Activated CD8-positive, alpha-beta memory T cell treated with anti-CD3 and anti-CD28 coated beads, Interleukin-2, amount 10 ng/mL, durations not matched to agents 7 days and 5 days (primary cell): ENCODE data around the gene TRIM45. TPM values are rescaled to one million over a fixed set of nuclear protein-coding genes. Genes with fewer than 3 reads are reported as not detected.

Experiments used
- ATAC-seq: fragments of 150-1000 bp; cut with Tn5 transposase; one replicate; pipeline ENCODE4 v1.10.0; 2021; ENCODE audit warnings: moderate library complexity
- CTCF ChIA-PET: fragments of 350-600 bp; sonication (Branson Sonifier 250); formaldehyde crosslinking; loops from one replicate; lab custom pipeline; 2021; ENCODE audit warnings: antibody characterized with exemption; lab: Charles Lee
- DNase-seq: peaks from one replicate; pipeline ENCODE4 v3.0.0-alpha.2; 2020
- H3K27ac Mint-ChIP-seq: one replicate; pipeline ENCODE4 v1.8.0; 2021; ENCODE audit warnings: mild to moderate bottlenecking, mixed read lengths
- H3K27me3 Mint-ChIP-seq: one replicate; pipeline ENCODE4 v1.8.0; 2021; ENCODE audit warnings: mixed read lengths
- H3K36me3 Mint-ChIP-seq: one replicate; pipeline ENCODE4 v1.8.0; 2021; ENCODE audit warnings: mild to moderate bottlenecking, mixed read lengths
- H3K4me1 Mint-ChIP-seq: one replicate; pipeline ENCODE4 v1.8.0; 2021; ENCODE audit warnings: mixed read lengths
- H3K4me3 Mint-ChIP-seq: one replicate; pipeline ENCODE4 v1.8.0; 2021; ENCODE audit warnings: mild to moderate bottlenecking, moderate library complexity, mixed read lengths
- H3K9me3 Mint-ChIP-seq: one replicate; pipeline ENCODE4 v1.8.0; 2022; ENCODE audit warnings: low read depth, mixed read lengths
- total RNA-seq, 2 experiments: library from RNA; stranded (reverse); gene quantifications; one replicate each; pipeline ENCODE4 v1.2.3, GENCODE V29; 2021

The TRIM45 gene
- total RNA-seq, 2 experiments from 2014 or later = 0.26 to 0.75 TPM

DNA sequence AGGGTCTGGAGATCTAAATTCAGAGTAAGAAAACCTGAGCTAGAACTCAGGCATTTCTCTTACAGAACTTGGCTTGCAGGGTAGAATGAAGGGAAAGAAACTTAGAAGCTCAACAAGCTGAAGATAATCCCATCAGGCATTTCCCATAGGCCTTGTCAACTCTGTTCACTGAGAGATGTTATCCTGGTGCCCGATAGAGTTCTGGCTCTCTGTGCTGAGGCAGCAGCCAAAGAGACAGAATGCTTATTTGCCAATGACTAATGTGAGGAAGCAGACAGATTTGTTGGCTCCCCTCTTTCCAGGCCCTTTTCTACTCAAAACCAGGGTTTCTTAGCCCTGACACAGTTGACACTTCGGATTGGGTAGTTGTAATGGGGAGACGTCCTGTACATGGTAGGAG, 22.3 kb upstream of the TRIM45 start:
- ATAC-seq (no peak), DNase-seq (no peak)
- Mint-ChIP-seq H3K27me3 (peaks cover 17% of the 10 kb centered on the region), H3K4me3 (no peak overlapping the region), H3K36me3 (no peaks in the 10 kb centered on the region), H3K4me1 (no peaks in the 10 kb centered on the region), H3K9me3 (no peaks in the 10 kb centered on the region), H3K27ac (no peak overlapping the region)
- CTCF ChIA-PET = no interaction called here

DNA sequence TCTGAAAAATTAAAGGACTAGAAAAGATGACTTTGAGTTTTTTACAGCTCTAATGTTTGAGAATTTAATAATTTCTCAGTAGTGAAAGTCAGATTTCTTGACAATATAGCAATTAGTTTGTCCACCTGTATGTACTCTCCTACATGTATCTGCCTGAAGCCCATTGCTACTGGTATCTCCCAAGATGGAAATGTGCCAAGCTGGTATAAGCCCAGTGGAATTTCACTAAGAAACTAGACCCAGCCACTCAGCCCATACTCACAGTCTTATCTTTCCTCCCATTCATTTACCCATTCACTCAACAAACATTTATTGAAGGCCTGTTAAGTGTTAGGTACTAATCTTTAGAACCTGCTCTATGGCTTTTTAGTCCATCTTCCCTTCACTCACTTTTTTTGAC, 21.6 kb upstream of the TRIM45 start:
- Mint-ChIP-seq H3K9me3 (no peaks in the 10 kb centered on the region), H3K27me3 (peaks cover 10% of the 10 kb centered on the region), H3K36me3 (no peaks in the 10 kb centered on the region), H3K4me1 (no peaks in the 10 kb centered on the region), H3K27ac (no peak overlapping the region), H3K4me3 (no peak overlapping the region)
- CTCF ChIA-PET = no interaction called here
- DNase-seq = no peak
- no peak for ATAC-seq

DNA sequence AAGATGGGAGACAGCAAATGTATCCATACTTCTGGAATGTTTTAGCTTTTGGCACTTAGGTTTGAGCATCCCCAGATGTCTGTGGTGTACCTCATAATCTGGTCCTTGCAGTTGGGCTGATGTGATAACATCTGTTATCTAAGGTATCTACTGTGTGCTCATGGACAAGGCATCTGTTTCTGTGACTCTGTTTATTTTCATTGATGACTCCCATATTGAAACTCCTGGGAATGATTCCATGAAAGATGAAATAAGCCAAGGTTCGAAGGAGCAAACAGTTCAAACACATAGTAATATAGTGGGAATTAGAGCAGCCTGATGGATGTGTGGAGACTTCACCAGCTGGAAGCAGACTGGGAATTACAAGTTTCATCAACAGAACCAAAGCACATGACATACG, 20.7 kb upstream of the TRIM45 start:
- peaks cover 10% of the 10 kb centered on the region for H3K27me3 Mint-ChIP-seq
- H3K9me3 Mint-ChIP-seq = no peaks in the 10 kb centered on the region
- H3K27ac Mint-ChIP-seq = no peak overlapping the region
- H3K36me3 Mint-ChIP-seq = no peaks in the 10 kb centered on the region
- no peaks in the 10 kb centered on the region for H3K4me1 Mint-ChIP-seq
- H3K4me3 Mint-ChIP-seq = no peak overlapping the region
- CTCF ChIA-PET = no interaction called here
- no peak for DNase-seq
- no peak for ATAC-seq

DNA sequence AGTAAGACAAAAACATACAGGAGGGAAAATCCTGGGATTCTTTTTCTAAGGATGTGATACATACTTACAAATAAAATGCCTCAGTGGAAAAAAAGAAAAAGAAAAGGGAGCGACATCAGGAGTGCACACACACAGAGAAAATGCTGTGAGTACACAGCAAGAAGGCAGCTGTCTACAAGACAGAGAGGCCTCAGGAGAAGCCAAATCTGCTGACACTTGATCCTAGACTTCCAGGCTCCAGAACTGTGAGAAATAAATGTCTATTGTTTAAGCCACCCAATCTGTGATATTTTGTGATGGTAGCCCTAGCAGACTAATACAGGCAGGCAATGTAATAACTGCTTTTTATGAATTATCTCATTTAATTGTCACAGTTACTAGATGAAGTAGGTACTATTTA, 17.0 kb upstream of the TRIM45 start:
- ATAC-seq = no peak
- peaks cover 5% of the 10 kb centered on the region for H3K27me3 Mint-ChIP-seq

DNA sequence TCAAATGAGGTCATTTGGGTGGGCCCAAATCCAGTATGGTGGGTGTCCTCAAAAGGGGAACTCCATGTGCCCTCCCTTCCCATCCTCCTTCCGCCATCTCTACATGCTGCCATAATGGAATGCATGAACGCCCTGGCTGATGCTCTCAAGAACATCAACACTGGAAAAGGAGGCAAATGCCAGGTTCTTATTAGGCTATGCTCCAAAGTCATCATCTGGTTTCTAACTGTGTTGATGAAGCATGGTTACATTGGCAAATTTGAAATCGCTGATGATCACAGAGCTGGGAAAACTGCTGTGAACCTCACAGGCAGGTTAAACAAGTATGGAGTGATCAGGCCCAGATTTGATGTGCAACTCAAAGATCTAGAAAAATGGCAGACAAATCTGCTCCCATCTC, 16.6 kb upstream of the TRIM45 start:
- H3K9me3 Mint-ChIP-seq = no peaks in the 10 kb centered on the region
- H3K36me3 Mint-ChIP-seq = no peaks in the 10 kb centered on the region
- H3K4me3 Mint-ChIP-seq = no peak overlapping the region
- DNase-seq = no peak
- H3K27ac Mint-ChIP-seq = no peak overlapping the region
- H3K4me1 Mint-ChIP-seq = no peaks in the 10 kb centered on the region
- H3K27me3 Mint-ChIP-seq = peaks cover 8% of the 10 kb centered on the region
- ATAC-seq = no peak
- CTCF ChIA-PET = interaction anchor here (1.7 kb wide), 1 partner anchor 9 kb away, joined by 7 read pairs; no protein-coding TSS in a partner anchor

More for the DNA sequence above, 17.0 kb upstream of the TRIM45 start:
- Mint-ChIP-seq H3K4me3 (no peak overlapping the region), H3K27ac (no peak overlapping the region), H3K36me3 (no peaks in the 10 kb centered on the region), H3K4me1 (no peaks in the 10 kb centered on the region), H3K9me3 (no peaks in the 10 kb centered on the region)
- DNase-seq = no peak
- CTCF ChIA-PET = interaction anchor here (1.7 kb wide), 1 partner anchor 10 kb away, joined by 7 read pairs; no protein-coding TSS in a partner anchor

DNA sequence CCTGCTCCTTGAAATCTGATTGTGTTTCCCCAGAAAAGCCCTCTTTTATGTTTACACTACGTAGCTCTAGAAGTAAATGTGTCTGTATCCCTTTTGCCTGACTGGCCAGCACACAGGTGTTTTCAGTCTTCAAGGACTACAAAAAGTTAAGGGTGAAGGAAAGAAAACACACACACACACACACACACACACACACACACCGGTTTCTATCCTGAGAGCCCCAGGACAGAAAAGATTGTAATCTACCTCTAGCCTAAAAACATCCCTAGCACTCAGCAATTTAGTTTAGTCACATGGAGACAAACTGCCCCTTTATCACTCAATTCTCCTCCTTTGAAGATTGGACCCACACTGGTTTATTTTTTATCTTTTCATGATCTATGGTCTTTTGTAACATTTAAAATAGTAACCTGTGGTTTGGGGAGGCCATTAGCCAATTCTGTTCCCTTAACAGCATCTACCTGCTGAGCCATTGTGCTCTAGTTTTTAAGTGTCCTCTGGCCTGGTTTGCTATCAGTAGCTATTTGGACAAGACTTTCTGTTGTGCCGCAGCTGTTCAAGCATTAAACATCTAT, 15.8 kb upstream of the TRIM45 start:
- Mint-ChIP-seq H3K4me1 (no peaks in the 10 kb centered on the region), H3K27me3 (peaks cover 8% of the 10 kb centered on the region), H3K4me3 (no peak overlapping the region), H3K36me3 (no peaks in the 10 kb centered on the region), H3K9me3 (no peaks in the 10 kb centered on the region), H3K27ac (no peak overlapping the region)
- CTCF ChIA-PET = interaction anchor here (0.5 to 1.7 kb wide), 3 partner anchors 9 to 85 kb away, joined by 3 to 7 read pairs (median 3); no protein-coding TSS in a partner anchor
- DNase-seq (no peak), ATAC-seq (no peak)

DNA sequence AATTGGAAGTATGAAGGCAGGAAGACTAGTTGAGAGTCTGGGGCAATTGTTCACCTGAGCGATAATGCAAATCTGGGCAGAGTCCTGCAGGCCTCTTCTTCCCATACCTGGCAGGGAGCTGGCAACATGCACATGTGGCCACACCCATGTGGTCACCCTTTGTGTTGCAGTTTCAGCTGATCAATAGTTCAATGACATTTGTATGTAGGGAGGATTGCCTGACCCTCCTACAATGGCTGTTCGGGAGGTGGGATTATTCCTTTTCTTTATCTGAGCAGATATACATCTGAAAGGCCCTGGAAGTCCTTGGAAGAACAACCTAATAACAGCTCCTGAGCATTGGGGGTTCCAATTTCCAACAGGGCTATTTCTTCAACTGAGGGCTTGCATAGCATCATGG, 15.2 kb upstream of the TRIM45 start:
- Mint-ChIP-seq H3K36me3 (no peaks in the 10 kb centered on the region), H3K27ac (no peak overlapping the region), H3K4me3 (no peak overlapping the region), H3K4me1 (no peaks in the 10 kb centered on the region), H3K9me3 (no peaks in the 10 kb centered on the region), H3K27me3 (peaks cover 9% of the 10 kb centered on the region)
- CTCF ChIA-PET = interaction anchor here (0.5 to 0.8 kb wide), 2 partner anchors 14 to 84 kb away, joined by 3 read pairs; no protein-coding TSS in a partner anchor
- DNase-seq = no peak
- ATAC-seq = no peak

DNA sequence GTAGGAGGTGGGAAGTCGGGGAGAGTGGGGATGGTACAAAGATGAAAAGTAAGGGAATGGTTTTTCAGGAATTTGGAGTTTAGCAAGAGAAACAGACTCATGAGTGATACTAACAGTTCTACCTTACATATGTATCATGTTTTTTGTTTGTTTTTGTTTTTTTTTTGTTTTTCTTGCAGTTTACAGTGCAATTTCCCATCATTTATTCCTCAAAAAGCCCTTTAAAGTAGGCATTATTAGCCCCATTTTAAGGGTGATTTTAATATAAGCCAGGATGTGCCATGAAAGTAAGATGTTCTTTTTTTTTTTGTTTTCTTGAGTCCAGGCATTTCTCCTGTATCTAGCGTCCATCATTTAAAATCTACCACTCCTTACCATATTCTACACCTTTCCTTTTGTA, 13.8 kb upstream of the TRIM45 start:
- no peak overlapping the region for H3K27ac Mint-ChIP-seq
- ATAC-seq = no peak
- no peak for DNase-seq
- H3K36me3 Mint-ChIP-seq = no peaks in the 10 kb centered on the region
- H3K9me3 Mint-ChIP-seq = no peaks in the 10 kb centered on the region
- peaks cover 11% of the 10 kb centered on the region for H3K27me3 Mint-ChIP-seq
- CTCF ChIA-PET = no interaction called here
- H3K4me1 Mint-ChIP-seq = no peaks in the 10 kb centered on the region
- H3K4me3 Mint-ChIP-seq = no peak overlapping the region

DNA sequence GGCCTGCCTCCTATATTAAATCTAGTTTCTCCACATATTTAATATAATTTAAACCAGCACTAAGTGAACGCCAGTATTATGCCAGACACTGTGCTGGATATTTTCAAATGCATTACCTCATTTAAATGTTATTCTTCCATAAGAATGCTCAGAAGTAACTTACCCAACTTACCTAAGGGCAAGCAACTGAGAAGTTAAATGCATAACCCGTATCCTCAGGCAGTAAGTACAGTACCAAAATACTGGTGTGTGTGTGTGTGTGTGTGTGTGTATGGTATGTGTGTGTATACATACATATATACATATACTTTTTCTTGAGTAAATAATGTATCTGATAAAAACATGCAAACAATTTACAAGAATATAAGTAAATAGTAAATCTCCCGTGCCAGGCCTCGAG, 9.0 kb upstream of the TRIM45 start:
- Mint-ChIP-seq H3K36me3 (no peaks in the 10 kb centered on the region), H3K27ac (no peak overlapping the region), H3K27me3 (peaks cover 19% of the 10 kb centered on the region), H3K4me3 (no peak overlapping the region), H3K4me1 (no peaks in the 10 kb centered on the region), H3K9me3 (no peaks in the 10 kb centered on the region)
- DNase-seq = no peak
- ATAC-seq = no peak
- CTCF ChIA-PET = no interaction called here

DNA sequence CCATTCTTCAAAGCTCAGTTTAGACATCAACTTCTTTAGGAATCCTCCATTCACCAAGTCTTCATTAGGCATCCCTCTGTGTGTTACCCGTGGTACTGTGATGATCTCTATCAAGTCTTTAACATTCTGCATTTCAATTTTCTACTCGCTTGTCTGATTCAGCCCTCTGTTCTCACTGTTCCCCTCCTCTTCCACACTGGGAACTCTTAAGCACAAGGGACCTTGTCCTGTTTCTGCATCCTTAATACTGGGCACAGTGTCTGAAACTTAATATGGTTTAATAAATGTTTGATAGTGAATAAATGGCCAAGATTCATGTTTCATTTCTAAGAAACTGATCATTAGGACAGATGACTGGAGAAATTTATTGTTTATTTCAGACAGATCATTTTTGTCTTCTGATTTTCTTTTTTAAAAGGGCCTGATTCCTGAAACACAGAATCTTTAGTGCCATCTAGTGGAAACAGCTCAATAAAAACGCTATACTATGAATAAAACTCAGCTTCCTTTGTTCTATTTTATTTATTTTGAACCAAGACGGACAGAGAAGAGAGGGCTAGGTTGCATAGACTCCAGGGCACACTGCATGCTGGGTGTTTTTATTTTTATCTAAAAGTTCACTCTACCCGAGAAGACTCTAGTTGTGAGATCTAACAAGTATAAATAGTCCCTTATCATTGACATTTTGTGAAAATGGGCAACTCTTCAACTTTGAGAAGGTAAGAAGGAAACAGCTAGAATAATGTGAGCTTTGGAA, 7.0 kb upstream of the TRIM45 start:
- H3K36me3 Mint-ChIP-seq = no peaks in the 10 kb centered on the region
- H3K4me3 Mint-ChIP-seq = no peak overlapping the region
- H3K27me3 Mint-ChIP-seq = peaks cover 14% of the 10 kb centered on the region
- no peak overlapping the region for H3K27ac Mint-ChIP-seq
- CTCF ChIA-PET = interaction anchor here (0.7 to 2.6 kb wide), 25 partner anchors 9 to 767 kb away, joined by 3 to 16 read pairs (median 4); partner anchors contain the start of genes MAN1A2 and TTF2
- ATAC-seq (no peak), DNase-seq (no peak)
- H3K9me3 Mint-ChIP-seq = no peaks in the 10 kb centered on the region
- H3K4me1 Mint-ChIP-seq = no peaks in the 10 kb centered on the region

DNA sequence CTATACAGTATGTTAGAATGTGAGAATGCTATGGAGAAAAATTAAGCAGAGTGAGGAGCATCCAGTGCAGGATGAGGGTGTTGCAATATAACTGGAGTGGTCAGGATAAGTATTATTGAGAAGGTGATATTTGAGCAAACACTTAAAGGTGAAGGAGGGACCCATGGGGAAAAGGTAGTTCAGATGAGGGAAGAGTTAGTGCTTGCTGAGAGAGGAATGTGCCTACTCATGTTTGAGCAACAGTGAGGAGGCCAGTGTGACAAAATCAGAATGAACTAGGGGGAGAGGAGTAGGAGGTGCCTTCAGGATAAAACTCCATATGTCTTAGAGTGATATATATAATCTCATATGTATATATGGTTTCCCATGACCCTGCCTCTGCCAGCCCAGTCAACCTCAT, 6.2 kb upstream of the TRIM45 start:
- CTCF ChIA-PET = interaction anchor here (1.3 to 2.6 kb wide), 9 partner anchors 8 to 553 kb away, joined by 3 to 16 read pairs (median 8); no protein-coding TSS in a partner anchor
- no peak overlapping the region for H3K27ac Mint-ChIP-seq

DNA sequence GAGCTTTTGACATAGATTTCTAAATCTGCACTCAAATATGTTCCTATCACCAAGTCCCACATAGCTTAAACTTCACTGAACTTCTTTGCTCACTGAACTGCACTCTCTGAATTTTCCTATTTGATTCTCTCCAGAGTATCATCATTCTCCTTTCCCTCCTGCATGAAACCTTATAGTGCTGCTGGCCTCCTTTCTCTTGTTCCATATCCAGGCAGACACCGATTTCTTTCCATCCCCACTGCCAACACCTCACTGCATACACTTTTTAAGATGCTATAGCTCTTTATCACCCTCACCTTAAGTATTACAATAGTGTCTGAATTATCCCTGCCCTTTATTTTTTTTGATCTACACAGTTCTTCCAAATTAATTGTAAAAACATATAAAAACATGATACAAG, 3.1 kb upstream of the TRIM45 start:
- Mint-ChIP-seq H3K27me3 (peaks cover 27% of the 10 kb centered on the region), H3K36me3 (no peaks in the 10 kb centered on the region), H3K9me3 (no peaks in the 10 kb centered on the region), H3K27ac (no peak overlapping the region), H3K4me3 (no peak overlapping the region), H3K4me1 (peaks cover 4% of the 10 kb centered on the region)
- ATAC-seq (no peak), DNase-seq (no peak)
- CTCF ChIA-PET = interaction anchor here (0.6 to 1.3 kb wide), 3 partner anchors 31 to 410 kb away, joined by 3 to 4 read pairs (median 3); partner anchors contain the start of gene TTF2

More for the DNA sequence above, 6.2 kb upstream of the TRIM45 start:
- no peak overlapping the region for H3K4me3 Mint-ChIP-seq
- H3K27me3 Mint-ChIP-seq = peaks cover 17% of the 10 kb centered on the region
- H3K9me3 Mint-ChIP-seq = no peaks in the 10 kb centered on the region
- DNase-seq (no peak), ATAC-seq (no peak)
- H3K4me1 Mint-ChIP-seq = no peaks in the 10 kb centered on the region
- H3K36me3 Mint-ChIP-seq = no peaks in the 10 kb centered on the region

DNA sequence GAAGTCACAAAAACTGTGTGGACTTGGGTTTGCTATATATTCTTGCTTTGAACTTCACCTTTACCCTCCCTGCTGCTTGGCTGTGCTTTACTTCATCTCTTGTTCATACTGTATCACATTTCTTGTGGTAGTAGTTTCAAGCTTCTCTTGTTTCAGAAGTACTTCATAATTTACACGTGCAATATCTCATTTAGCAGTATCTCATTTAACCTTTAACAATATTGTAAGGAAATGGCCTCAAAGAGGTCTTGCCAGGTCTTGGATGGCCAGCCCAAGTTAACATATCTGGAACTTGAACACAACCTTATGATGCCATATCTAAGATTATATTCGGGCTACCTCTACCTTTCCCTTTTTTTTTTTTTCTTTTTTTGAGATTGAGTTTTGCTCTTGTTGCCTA, 1.7 kb upstream of the TRIM45 start:
- H3K27me3 Mint-ChIP-seq = peaks cover 27% of the 10 kb centered on the region
- CTCF ChIA-PET = interaction anchor here (0.7 to 1.4 kb wide), 2 partner anchors 54 to 243 kb away, joined by 4 to 5 read pairs; no protein-coding TSS in a partner anchor
- DNase-seq (no peak), ATAC-seq (no peak)
- H3K4me3 Mint-ChIP-seq = peak overlapping the region; percentile 2
- peaks cover 4% of the 10 kb centered on the region for H3K4me1 Mint-ChIP-seq
- no peaks in the 10 kb centered on the region for H3K9me3 Mint-ChIP-seq
- H3K36me3 Mint-ChIP-seq = no peaks in the 10 kb centered on the region
- H3K27ac Mint-ChIP-seq = no peak overlapping the region
